Measurements from ENCODE around the gene PLSCR1.

DNA sequence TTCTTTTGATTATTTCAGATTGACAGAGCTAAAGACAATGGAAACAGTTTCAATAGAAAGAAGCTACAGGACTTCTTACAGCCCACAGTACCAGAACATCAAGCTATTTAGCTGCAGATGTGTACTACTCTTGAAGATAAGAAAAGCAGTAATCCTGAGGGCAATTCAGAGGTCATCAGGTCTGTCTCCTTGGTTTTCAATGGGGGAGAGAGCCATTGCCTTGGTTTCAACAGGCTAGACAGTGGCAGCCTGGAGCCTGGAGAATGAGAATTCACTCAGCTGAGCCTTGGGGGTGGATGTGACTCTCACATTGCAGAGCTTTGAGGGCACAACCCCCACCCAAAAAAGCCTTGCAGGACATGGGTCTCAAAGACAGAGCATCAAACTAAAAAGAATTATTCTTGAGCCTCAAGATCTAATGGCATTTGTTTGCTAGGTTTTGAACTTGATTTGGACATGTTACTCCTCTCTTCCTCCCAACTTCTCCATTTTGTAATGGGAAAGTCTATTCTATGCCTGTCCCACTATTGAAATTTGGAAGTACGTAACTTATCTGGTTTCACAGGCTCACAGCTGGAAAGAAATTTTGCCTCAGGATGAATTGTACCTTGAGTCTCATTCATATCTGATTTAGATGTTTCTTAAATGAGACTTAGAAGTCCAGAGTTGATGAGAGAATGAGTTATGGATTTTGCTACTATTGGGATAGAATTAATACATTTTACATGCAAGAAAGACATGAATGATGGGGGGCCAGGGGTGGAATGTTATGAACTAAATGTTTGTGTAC, 36.9 kb downstream of the PLSCR1 start:
- TF ChIP-seq CTCF (conservative IDR thresholded peaks at IDR 0.05; ENCODE audit: low read depth in 2 of 2) (no peak), EZH2phosphoT487 (IDR thresholded peaks at IDR 0.05; ENCODE audit: unreplicated experiment) (no peak), CREB1 (CRISPR knock-in tag; IDR thresholded peaks at IDR 0.05; ENCODE audit: low read depth) (no peak), EZH2 (IDR thresholded peaks at IDR 0.05; ENCODE audit: low read depth, unreplicated experiment) (no peak), NANOG (IDR thresholded peaks at IDR 0.05; ENCODE audit: borderline replicate concordance) (no peak)
- TF ChIP-seq, protein P1, sequence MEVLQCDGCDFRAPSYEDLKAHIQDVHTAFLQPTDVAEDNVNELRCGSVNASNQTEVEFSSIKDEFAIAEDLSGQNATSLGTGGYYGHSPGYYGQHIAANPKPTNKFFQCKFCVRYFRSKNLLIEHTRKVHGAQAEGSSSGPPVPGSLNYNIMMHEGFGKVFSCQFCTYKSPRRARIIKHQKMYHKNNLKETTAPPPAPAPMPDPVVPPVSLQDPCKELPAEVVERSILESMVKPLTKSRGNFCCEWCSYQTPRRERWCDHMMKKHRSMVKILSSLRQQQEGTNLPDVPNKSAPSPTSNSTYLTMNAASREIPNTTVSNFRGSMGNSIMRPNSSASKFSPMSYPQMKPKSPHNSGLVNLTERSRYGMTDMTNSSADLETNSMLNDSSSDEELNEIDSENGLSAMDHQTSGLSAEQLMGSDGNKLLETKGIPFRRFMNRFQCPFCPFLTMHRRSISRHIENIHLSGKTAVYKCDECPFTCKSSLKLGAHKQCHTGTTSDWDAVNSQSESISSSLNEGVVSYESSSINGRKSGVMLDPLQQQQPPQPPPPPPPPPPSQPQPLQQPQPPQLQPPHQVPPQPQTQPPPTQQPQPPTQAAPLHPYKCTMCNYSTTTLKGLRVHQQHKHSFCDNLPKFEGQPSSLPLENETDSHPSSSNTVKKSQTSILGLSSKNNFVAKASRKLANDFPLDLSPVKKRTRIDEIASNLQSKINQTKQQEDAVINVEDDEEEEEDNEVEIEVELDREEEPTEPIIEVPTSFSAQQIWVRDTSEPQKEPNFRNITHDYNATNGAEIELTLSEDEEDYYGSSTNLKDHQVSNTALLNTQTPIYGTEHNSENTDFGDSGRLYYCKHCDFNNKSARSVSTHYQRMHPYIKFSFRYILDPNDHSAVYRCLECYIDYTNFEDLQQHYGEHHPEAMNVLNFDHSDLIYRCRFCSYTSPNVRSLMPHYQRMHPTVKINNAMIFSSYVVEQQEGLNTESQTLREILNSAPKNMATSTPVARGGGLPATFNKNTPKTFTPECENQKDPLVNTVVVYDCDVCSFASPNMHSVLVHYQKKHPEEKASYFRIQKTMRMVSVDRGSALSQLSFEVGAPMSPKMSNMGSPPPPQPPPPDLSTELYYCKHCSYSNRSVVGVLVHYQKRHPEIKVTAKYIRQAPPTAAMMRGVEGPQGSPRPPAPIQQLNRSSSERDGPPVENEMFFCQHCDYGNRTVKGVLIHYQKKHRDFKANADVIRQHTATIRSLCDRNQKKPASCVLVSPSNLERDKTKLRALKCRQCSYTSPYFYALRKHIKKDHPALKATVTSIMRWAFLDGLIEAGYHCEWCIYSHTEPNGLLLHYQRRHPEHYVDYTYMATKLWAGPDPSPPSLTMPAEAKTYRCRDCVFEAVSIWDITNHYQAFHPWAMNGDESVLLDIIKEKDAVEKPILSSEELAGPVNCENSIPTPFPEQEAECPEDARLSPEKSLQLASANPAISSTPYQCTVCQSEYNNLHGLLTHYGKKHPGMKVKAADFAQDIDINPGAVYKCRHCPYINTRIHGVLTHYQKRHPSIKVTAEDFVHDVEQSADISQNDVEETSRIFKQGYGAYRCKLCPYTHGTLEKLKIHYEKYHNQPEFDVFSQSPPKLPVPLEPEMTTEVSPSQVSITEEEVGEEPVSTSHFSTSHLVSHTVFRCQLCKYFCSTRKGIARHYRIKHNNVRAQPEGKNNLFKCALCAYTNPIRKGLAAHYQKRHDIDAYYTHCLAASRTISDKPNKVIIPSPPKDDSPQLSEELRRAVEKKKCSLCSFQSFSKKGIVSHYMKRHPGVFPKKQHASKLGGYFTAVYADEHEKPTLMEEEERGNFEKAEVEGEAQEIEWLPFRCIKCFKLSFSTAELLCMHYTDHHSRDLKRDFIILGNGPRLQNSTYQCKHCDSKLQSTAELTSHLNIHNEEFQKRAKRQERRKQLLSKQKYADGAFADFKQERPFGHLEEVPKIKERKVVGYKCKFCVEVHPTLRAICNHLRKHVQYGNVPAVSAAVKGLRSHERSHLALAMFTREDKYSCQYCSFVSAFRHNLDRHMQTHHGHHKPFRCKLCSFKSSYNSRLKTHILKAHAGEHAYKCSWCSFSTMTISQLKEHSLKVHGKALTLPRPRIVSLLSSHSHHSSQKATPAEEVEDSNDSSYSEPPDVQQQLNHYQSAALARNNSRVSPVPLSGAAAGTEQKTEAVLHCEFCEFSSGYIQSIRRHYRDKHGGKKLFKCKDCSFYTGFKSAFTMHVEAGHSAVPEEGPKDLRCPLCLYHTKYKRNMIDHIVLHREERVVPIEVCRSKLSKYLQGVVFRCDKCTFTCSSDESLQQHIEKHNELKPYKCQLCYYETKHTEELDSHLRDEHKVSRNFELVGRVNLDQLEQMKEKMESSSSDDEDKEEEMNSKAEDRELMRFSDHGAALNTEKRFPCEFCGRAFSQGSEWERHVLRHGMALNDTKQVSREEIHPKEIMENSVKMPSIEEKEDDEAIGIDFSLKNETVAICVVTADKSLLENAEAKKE (CRISPR knock-in tag; IDR thresholded peaks at IDR 0.05): no peak
